Measurements from ENCODE around the gene TPI1. TPM values are rescaled to one million over a fixed set of nuclear protein-coding genes. Genes with fewer than 3 reads are reported as not detected.

TPI1 gene
- total and polyA plus RNA-seq, 2 of the 8 experiments (the other 6 are each of a cell fraction or from before 2014, with no cell fraction given) = 910 to 3,018 TPM

DNA sequence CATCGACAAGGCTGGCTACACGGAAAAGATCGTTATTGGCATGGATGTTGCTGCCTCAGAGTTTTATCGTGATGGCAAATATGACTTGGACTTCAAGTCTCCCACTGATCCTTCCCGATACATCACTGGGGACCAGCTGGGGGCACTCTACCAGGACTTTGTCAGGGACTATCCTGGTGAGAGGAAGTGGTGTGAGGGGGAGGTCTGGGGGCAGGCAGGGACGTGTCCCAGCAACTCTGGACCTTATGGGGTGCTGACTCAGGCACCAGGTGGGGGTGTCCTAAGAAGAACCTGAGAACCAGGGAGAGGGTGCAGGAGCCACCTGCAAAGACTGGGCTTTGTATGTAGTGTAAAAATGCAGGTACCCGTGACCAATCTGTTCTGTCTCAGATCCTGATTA is 52.3 kb downstream of the TPI1 start (continued):
- TF ChIP-seq, protein P1, sequence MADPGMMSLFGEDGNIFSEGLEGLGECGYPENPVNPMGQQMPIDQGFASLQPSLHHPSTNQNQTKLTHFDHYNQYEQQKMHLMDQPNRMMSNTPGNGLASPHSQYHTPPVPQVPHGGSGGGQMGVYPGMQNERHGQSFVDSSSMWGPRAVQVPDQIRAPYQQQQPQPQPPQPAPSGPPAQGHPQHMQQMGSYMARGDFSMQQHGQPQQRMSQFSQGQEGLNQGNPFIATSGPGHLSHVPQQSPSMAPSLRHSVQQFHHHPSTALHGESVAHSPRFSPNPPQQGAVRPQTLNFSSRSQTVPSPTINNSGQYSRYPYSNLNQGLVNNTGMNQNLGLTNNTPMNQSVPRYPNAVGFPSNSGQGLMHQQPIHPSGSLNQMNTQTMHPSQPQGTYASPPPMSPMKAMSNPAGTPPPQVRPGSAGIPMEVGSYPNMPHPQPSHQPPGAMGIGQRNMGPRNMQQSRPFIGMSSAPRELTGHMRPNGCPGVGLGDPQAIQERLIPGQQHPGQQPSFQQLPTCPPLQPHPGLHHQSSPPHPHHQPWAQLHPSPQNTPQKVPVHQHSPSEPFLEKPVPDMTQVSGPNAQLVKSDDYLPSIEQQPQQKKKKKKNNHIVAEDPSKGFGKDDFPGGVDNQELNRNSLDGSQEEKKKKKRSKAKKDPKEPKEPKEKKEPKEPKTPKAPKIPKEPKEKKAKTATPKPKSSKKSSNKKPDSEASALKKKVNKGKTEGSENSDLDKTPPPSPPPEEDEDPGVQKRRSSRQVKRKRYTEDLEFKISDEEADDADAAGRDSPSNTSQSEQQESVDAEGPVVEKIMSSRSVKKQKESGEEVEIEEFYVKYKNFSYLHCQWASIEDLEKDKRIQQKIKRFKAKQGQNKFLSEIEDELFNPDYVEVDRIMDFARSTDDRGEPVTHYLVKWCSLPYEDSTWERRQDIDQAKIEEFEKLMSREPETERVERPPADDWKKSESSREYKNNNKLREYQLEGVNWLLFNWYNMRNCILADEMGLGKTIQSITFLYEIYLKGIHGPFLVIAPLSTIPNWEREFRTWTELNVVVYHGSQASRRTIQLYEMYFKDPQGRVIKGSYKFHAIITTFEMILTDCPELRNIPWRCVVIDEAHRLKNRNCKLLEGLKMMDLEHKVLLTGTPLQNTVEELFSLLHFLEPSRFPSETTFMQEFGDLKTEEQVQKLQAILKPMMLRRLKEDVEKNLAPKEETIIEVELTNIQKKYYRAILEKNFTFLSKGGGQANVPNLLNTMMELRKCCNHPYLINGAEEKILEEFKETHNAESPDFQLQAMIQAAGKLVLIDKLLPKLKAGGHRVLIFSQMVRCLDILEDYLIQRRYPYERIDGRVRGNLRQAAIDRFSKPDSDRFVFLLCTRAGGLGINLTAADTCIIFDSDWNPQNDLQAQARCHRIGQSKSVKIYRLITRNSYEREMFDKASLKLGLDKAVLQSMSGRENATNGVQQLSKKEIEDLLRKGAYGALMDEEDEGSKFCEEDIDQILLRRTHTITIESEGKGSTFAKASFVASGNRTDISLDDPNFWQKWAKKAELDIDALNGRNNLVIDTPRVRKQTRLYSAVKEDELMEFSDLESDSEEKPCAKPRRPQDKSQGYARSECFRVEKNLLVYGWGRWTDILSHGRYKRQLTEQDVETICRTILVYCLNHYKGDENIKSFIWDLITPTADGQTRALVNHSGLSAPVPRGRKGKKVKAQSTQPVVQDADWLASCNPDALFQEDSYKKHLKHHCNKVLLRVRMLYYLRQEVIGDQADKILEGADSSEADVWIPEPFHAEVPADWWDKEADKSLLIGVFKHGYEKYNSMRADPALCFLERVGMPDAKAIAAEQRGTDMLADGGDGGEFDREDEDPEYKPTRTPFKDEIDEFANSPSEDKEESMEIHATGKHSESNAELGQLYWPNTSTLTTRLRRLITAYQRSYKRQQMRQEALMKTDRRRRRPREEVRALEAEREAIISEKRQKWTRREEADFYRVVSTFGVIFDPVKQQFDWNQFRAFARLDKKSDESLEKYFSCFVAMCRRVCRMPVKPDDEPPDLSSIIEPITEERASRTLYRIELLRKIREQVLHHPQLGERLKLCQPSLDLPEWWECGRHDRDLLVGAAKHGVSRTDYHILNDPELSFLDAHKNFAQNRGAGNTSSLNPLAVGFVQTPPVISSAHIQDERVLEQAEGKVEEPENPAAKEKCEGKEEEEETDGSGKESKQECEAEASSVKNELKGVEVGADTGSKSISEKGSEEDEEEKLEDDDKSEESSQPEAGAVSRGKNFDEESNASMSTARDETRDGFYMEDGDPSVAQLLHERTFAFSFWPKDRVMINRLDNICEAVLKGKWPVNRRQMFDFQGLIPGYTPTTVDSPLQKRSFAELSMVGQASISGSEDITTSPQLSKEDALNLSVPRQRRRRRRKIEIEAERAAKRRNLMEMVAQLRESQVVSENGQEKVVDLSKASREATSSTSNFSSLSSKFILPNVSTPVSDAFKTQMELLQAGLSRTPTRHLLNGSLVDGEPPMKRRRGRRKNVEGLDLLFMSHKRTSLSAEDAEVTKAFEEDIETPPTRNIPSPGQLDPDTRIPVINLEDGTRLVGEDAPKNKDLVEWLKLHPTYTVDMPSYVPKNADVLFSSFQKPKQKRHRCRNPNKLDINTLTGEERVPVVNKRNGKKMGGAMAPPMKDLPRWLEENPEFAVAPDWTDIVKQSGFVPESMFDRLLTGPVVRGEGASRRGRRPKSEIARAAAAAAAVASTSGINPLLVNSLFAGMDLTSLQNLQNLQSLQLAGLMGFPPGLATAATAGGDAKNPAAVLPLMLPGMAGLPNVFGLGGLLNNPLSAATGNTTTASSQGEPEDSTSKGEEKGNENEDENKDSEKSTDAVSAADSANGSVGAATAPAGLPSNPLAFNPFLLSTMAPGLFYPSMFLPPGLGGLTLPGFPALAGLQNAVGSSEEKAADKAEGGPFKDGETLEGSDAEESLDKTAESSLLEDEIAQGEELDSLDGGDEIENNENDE (IDR thresholded peaks at IDR 0.05; ENCODE audit: insufficient replicate concordance, low read length) = no peak
- TF ChIP-seq SP2 (IDR thresholded peaks at IDR 0.05; ENCODE audit: low read length) (no peak), GTF2F1 (IDR thresholded peaks at IDR 0.05; ENCODE audit: borderline replicate concordance, low read depth, low read length) (no peak), TAF7 (optimal IDR thresholded peaks at IDR 0.05; ENCODE audit: borderline replicate concordance, low read depth, low read length) (no peak), KDM4A (IDR thresholded peaks at IDR 0.05; ENCODE audit: low read depth, low read length, severe bottlenecking) (no peak), CBX8 (IDR thresholded peaks at IDR 0.05; ENCODE audit: borderline replicate concordance, low read depth, low read length) (no peak), JUND (IDR thresholded peaks at IDR 0.05; ENCODE audit: low read length) (no peak), CHD2 (IDR thresholded peaks at IDR 0.05; ENCODE audit: low read length) (no peak), HDAC6 (IDR thresholded peaks at IDR 0.05; ENCODE audit: low read depth, low read length) (no peak)
- TF ChIP-seq, protein P2, sequence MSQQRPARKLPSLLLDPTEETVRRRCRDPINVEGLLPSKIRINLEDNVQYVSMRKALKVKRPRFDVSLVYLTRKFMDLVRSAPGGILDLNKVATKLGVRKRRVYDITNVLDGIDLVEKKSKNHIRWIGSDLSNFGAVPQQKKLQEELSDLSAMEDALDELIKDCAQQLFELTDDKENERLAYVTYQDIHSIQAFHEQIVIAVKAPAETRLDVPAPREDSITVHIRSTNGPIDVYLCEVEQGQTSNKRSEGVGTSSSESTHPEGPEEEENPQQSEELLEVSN (IDR thresholded peaks at IDR 0.05) = no peak

All from H1 (cell line).